Dermis microvascular lymphatic vessel endothelial cell (primary cell): ENCODE data around the gene SPEN. TPM values are rescaled to one million over a fixed set of nuclear protein-coding genes. Genes with fewer than 3 reads are reported as not detected.

ENCODE experiments used
- DNase-seq, 2 donors: peaks; one replicate each; pipeline versions ENCODE4 v3.0.0 to v3.0.0-alpha.2; 2010; ENCODE audit warnings: low read depth in 2 of 2
- total RNA-seq: library from RNA; depleted of rRNA; stranded (reverse); fragments of >200 nt; gene quantifications from 2 replicates; pipeline ENCODE4 v1.2.1, GENCODE V29; 2014

The SPEN gene
- total RNA-seq, 1 donor from 2014 or later, result 10.8 TPM

- DNase-seq, result no peak
Observed at GRCh38 chr1:15856888-15857287, 9.4 kb downstream of the SPEN start.

DNA sequence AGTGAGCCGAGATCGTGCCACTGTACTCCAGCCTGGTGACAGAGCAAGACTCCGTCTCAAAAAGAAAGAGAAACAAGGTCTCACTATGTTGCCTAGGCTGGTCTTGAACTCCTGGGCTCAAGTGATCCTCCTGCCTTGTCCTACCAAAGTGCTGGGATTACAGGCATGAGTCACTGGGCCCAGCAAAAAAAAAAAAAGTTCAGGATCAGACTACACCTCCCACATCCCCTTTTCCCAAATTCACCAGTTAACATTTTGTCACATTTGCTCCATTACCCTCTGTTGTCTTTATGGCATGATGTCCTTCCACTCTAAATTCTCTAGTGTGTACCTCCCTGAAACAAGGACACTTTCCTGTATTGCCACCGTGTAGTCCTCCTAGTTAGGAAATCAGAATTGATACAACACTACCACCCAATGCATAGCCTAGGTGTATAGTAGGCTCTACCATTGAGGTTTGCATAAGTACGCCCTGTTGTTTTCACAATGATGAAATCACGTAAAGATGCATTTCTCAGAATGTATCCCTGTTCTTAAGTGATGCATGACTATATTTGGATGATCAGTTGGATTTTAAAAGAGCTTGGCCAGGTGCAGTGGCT, 10.7 kb downstream of the SPEN start:
- DNase-seq, result no peak

- DNase-seq, result no peak
Observed at GRCh38 chr1:15858672-15859372, 11.3 kb downstream of the SPEN start.

DNA sequence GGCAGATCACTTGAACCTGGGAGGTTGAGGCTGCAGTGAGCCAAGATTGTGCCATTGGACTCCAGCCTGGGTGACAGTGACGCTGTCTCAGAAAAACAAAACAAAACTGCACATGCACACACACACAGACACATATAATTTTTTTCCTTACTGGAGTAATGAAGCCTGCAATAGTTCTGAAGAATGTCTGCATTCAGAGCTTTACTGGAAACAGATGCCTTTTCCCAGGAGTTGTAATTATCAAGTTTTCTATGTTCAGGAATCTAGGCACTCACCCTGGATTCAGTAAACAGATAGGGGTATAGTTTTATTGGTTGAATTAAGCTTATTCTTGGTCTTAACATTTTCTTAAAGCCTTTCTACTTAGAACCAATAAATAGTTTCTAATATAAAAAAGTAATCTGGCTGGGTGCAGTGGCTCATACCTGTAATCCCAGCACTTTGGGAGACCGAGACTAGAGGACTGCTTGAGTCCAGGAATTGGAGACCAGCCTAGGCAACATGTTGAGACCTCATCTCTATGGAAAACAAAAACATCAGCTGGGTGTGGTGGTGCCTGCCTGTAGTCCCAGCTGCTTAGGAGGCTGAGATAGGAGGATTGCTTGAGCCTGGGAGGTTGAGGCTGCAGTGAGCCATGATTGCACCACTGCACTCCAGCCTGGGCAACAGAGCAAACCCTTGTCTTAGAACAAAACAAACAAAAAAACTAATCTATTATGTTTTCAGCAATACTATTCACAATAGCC, 15.8 kb downstream of the SPEN start:
- no peak for DNase-seq

- DNase-seq, result no peak
Observed at GRCh38 chr1:15866721-15867201, 19.3 kb downstream of the SPEN start.

- no peak for DNase-seq
Observed at GRCh38 chr1:15867288-15867687, 19.8 kb downstream of the SPEN start.

- no peak for DNase-seq
Observed at GRCh38 chr1:15869413-15869812, 21.9 kb downstream of the SPEN start.

DNA sequence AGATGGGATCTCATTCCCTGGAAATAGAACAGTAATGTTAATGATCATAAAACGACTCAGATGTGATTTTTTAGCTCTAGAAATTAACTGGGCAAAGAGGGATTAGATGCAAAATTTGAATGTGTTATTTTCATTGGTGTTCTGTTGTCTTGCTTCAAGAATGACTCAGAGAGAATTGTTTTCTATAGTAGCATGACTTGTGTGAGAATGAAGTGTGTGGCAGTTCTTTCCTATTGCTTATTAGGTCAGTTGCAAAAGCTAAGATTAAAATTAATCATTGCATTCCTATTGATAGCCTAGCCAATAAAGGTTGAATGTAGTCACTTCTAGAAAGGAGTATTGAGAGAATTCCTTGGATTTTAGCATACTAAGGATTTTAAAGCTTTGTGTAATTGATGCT, 22.9 kb downstream of the SPEN start:
- peak in 1 of 2 donors; percentile 27 for DNase-seq

- no peak for DNase-seq
Observed at GRCh38 chr1:15874471-15874870, 27.0 kb downstream of the SPEN start.

DNA sequence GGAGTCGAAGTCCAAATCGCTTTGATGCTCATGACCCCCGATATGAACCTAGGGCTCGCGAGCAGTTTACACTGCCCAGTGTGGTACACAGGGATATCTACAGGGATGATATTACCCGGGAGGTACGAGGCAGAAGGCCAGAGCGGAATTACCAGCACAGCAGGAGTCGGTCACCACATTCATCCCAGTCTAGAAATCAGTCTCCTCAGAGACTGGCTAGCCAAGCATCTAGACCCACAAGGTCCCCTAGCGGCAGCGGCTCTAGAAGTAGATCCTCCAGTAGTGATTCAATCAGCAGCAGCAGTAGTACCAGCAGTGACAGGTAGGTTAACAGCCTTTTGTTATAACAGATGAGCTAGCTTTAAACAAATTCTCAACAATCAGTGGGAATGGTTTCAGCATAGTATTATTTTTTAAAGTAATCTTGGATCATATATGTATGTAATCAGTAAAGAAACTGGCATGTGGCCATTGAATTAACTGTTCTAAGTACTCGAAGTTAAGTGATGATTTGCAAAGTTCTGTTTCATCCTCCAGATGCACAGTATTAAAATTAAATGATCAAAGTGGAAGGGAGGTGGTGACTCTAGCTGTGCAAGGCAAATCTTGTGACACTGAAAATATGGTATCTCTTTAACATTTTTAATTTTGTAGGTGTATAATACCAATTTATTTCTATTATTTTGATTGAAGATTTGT, 29.0 kb downstream of the SPEN start:
- DNase-seq, result no peak

- DNase-seq, result no peak
Observed at GRCh38 chr1:15881961-15882360, 34.5 kb downstream of the SPEN start.

DNA sequence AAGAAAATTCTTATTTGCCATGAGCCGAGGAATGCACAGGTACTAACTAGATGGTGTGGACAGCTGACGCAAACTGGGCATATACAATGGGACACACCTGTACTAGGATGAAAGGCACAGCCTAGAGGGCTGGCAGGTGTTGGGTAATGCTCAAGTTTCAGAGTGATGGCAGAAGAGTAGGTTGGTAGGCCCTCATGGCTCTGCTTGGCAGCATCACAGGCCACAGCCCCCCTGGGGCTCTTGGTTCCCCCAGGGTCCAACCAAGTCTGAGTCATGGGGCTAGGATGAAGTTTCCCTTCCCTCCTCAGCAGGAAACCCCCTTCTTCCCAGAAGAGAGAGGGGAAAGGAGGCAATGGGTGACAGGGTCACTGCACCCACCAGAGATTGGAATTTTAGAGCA, 35.2 kb downstream of the SPEN start:
- no peak for DNase-seq

- DNase-seq, result no peak
Observed at GRCh38 chr1:15883326-15883725, 35.8 kb downstream of the SPEN start.

DNA sequence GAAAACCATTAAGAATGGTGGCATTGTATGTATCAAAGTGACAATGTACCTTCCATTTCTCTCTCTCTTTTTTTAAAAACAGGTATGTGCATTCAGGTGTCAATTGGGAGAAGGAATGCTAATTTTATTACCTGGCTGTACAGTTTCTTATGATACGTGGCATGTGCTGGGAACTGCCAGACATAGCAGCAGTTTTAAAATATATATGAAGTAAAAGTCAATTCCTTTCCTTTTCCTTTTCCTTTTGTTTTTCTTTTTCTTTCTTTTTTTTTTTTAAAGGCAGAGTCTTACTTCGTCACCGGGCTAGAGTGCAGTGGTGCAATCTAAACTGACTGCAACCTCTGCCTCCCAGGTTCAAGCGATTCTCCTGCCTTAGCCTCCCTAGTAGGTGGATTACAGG, 37.0 kb downstream of the SPEN start:
- DNase-seq, result peak in 1 of 2 donors; percentile 7

- DNase-seq, result no peak
Observed at GRCh38 chr1:15885269-15885668, 37.8 kb downstream of the SPEN start.

DNA sequence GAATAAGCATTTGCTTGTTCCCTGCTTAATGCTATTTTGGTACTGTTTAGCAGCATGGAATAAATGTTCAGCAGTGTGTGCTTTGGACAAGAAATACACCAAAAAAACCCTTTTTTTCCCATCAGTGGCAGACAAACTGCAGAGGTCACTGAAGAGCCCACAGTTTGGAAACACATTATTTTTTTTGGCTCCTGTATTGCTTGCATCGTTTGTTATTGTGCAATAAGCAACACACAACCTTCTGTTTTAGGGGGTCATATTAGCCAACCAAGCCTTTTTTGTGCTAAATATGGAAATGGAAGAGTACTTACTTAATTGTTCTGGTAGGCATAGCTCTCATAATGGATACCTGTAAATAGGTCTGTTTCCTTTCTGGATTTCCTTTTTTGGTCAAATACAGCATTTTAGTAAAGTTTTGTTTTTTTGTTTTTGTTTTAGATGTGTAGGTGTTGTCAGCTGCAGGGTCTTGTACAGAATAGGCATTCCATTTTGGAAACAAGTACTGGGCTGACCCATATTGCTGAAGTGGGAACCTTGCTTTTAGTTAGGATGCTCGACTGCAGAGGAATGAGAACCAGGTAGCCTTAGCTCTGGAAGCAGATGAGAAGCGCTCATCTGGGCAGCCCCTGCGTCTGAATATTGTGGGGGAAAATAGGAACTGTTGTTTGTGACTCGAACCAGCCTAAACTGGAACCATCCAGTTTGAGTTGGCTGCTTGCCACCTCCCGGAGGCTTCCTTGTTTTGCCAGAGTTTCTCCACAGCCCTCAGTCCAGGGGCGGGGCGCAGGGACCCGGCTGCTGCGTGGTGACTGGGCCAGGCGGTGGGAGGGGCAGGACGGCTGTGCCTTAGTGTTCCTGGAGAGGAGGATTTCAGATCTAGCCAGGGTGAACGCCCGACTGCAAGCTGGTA, 38.4 kb downstream of the SPEN start:
- peak; percentile 91 to 95 for DNase-seq

GRCh38 chr1:15886611-15887167, 39.2 kb downstream of the SPEN start:
- no peak for DNase-seq

- DNase-seq, result peak in 1 of 2 donors; percentile 12
Observed at GRCh38 chr1:15892857-15893599, 45.5 kb downstream of the SPEN start.

DNA sequence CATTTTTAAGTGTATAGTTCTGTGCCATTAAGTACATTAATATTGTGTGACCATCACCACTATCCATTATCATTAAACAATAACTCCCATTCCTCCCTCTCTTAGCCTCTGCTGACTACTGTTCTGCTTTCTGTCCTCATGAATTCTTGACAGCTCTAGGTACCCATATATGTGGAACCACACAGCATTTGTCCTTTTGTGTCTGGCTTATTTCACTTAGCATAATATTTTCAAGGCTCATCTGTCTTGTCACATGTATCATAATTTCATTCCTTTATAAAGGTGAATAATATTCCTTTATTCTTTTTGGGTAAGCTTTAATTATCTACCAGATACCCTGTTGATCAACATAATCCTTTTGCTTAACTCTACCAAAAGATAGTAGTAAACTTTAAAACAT, 47.7 kb downstream of the SPEN start:
- DNase-seq, result no peak
